Retinal pigment epithelial cell (primary cell): ENCODE data around the gene FERMT1.
"Not testable (repeated sequence)": the region's sequence is repeated elsewhere in the genome, so short reads cannot be mapped to it uniquely, and the experiment has no call there.

Experiments used
- DNase-seq: peaks from one replicate; pipeline ENCODE4 v3.0.0-alpha.2; 2010; ENCODE audit warnings: low read depth
- H3K4me3 ChIP-seq: 2 replicates; pipeline ENCODE4 v1.5.1; 2011; ENCODE audit warnings: mild to moderate bottlenecking, low read length, control low read depth, moderate library complexity
- CTCF ChIP-seq: conservative IDR thresholded peaks from 2 replicates; pipeline ENCODE4 v1.5.1; 2011; ENCODE audit warnings: low read depth, low read length, control low read depth, inconsistent platforms

Gene FERMT1

GRCh38 chr20:6115221-6115895, 7.5 kb downstream of the FERMT1 start:
- H3K4me3 ChIP-seq = no peak overlapping the region
- no peak for TF ChIP-seq CTCF
- no peak for DNase-seq

GRCh38 chr20:6114696-6115095, 8.1 kb downstream of the FERMT1 start:
- no peak for TF ChIP-seq CTCF

GRCh38 chr20:6113951-6114350, 8.9 kb downstream of the FERMT1 start:
- no peak for TF ChIP-seq CTCF
- H3K4me3 ChIP-seq = no peak overlapping the region
- DNase-seq = no peak

More at GRCh38 chr20:6114696-6115095, 8.1 kb downstream of the FERMT1 start:
- H3K4me3 ChIP-seq = no peak overlapping the region
- no peak for DNase-seq

- H3K4me3 ChIP-seq, DNase-seq: not testable (repeated sequence)
Observed at GRCh38 chr20:6112965-6113364, 9.9 kb downstream of the FERMT1 start.

GRCh38 chr20:6108330-6108729, 14.5 kb downstream of the FERMT1 start:
- DNase-seq = no peak
- no peak for TF ChIP-seq CTCF

GRCh38 chr20:6104493-6105188, 18.2 kb downstream of the FERMT1 start:
- no peak overlapping the region for H3K4me3 ChIP-seq
- no peak for TF ChIP-seq CTCF
- peak; percentile 24 for DNase-seq

More at GRCh38 chr20:6108330-6108729, 14.5 kb downstream of the FERMT1 start:
- no peak overlapping the region for H3K4me3 ChIP-seq

GRCh38 chr20:6103301-6103700, 19.5 kb downstream of the FERMT1 start:
- H3K4me3 ChIP-seq = no peak overlapping the region
- TF ChIP-seq CTCF = no peak
- no peak for DNase-seq
